Mucosa of stomach (tissue), 1 donor: ENCODE results near the gene GAST.
A peak's percentile ranks its signal among the peaks of the same experiment; 100 is the strongest.

Experiments
- H3K27me3 ChIP-seq: one replicate; pipeline ENCODE4 v1.7.0; 2013; ENCODE audit warnings: mild to moderate bottlenecking, low read length; ENCODE audit not compliant: control insufficient read depth, insufficient read depth
- H3K36me3 ChIP-seq: one replicate; pipeline ENCODE4 v1.7.0; 2013; ENCODE audit warnings: low read length; ENCODE audit not compliant: control insufficient read depth, insufficient read depth
- H3K4me1 ChIP-seq: one replicate; pipeline ENCODE4 v1.7.0; 2013; ENCODE audit warnings: mild to moderate bottlenecking, low read length; ENCODE audit not compliant: control insufficient read depth, insufficient read depth
- H3K4me3 ChIP-seq: one replicate; pipeline ENCODE4 v1.7.0; 2013; ENCODE audit warnings: low read length
- H3K9ac ChIP-seq: one replicate; pipeline ENCODE4 v1.7.0; 2013; ENCODE audit warnings: mild to moderate bottlenecking, low read length, moderate library complexity
- H3K9me3 ChIP-seq: one replicate; pipeline ENCODE4 v1.7.0; 2013; ENCODE audit warnings: mild to moderate bottlenecking, low read length, moderate library complexity; ENCODE audit not compliant: control insufficient read depth
- donor health status: Pancreatic carcinoma.

GAST gene

GRCh38 chr17:41728056-41728455 is 15.9 kb downstream of the GAST start:
- Histone ChIP-seq H3K27me3 (peaks cover 28% of the 10 kb centered on the region), H3K36me3 (no peaks in the 10 kb centered on the region), H3K9ac (no peak overlapping the region), H3K4me3 (no peak overlapping the region), H3K9me3 (no peaks in the 10 kb centered on the region), H3K4me1 (no peaks in the 10 kb centered on the region)

DNA sequence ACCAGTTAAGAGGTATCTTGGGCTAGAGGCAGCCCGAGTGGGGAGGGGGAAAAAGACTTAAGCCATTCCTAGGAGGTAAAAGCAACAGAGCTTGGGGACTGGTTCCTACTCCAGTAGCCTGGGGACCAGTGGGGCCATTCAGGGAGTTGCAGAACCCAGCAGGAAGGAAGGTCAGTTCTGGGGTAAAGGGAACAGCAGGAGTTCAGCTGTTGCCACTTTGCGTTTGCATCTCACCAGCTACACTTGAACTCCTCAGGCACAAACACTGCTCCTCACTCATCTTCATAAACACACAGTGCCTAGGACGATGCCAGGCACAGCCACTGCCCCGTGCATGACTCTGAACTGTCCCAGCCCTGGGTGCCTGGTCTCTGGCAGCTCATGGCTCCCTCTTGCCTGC is 18.3 kb downstream of the GAST start:
- Histone ChIP-seq H3K9ac (no peak overlapping the region), H3K4me1 (peaks cover 10% of the 10 kb centered on the region), H3K9me3 (no peaks in the 10 kb centered on the region), H3K4me3 (no peak overlapping the region), H3K36me3 (no peaks in the 10 kb centered on the region), H3K27me3 (peaks cover 51% of the 10 kb centered on the region)

GRCh38 chr17:41731836-41732235 is 19.7 kb downstream of the GAST start:
- Histone ChIP-seq H3K36me3 (no peaks in the 10 kb centered on the region), H3K9me3 (no peaks in the 10 kb centered on the region), H3K9ac (peak overlapping the region; percentile 17), H3K4me3 (no peak overlapping the region), H3K27me3 (peaks cover 63% of the 10 kb centered on the region), H3K4me1 (peaks cover 10% of the 10 kb centered on the region)

- Histone ChIP-seq H3K36me3 (no peaks in the 10 kb centered on the region), H3K9ac (no peak overlapping the region), H3K27me3 (peaks cover 73% of the 10 kb centered on the region), H3K4me1 (peaks cover 17% of the 10 kb centered on the region), H3K4me3 (no peak overlapping the region), H3K9me3 (no peaks in the 10 kb centered on the region)
Measured at GRCh38 chr17:41733348-41734138, 21.4 kb downstream of the GAST start.

- Histone ChIP-seq H3K36me3 (no peaks in the 10 kb centered on the region), H3K9me3 (no peaks in the 10 kb centered on the region), H3K4me3 (no peak within 1 kb of the TSS), H3K9ac (no peak within 1 kb of the TSS), H3K27me3 (peaks cover 73% of the 10 kb centered on the region), H3K4me1 (peaks cover 17% of the 10 kb centered on the region)
Measured at GRCh38 chr17:41734139-41734948, 22.2 kb downstream of the GAST start, which contains the start of gene HAP1. Gene HAP1, minus strand, starts transcription at chr17:41734643. Its CDS starts 9 bp downstream, at chr17:41734634.

- no peak overlapping the region for H3K9ac ChIP-seq
Measured at GRCh38 chr17:41734949-41735313, 22.8 kb downstream of the GAST start.

DNA sequence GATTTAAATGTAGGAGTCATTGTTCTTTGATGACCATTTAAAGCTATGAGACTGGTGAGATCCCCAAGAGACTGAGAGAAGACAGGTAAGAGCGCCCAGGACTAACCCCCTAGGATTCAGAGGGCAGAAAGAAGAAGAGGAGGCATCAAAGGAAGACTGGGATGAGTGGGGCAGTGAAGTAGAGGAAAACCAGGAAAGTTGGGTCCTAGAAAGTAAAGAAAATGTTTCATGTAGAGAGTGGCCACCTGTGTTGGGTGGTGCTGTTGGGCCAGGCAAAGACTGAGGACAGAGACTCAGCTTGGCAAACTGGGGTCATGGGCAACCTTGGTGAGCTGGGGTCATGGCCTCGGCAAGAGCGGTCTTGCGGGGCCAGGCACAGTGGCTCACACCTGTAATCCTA is 23.6 kb downstream of the GAST start:
- H3K9ac ChIP-seq = no peak overlapping the region
- no peaks in the 10 kb centered on the region for H3K36me3 ChIP-seq
- peaks cover 20% of the 10 kb centered on the region for H3K4me1 ChIP-seq
- peaks cover 66% of the 10 kb centered on the region for H3K27me3 ChIP-seq
- no peaks in the 10 kb centered on the region for H3K9me3 ChIP-seq
- no peak overlapping the region for H3K4me3 ChIP-seq

More at GRCh38 chr17:41734949-41735313, 22.8 kb downstream of the GAST start:
- Histone ChIP-seq H3K27me3 (peaks cover 73% of the 10 kb centered on the region), H3K4me3 (no peak overlapping the region), H3K36me3 (no peaks in the 10 kb centered on the region), H3K4me1 (peaks cover 20% of the 10 kb centered on the region), H3K9me3 (no peaks in the 10 kb centered on the region)

GRCh38 chr17:41736983-41737679 is 25.0 kb downstream of the GAST start:
- Histone ChIP-seq H3K4me3 (no peak overlapping the region), H3K9ac (no peak overlapping the region), H3K27me3 (peaks cover 54% of the 10 kb centered on the region), H3K4me1 (peaks cover 20% of the 10 kb centered on the region), H3K9me3 (no peaks in the 10 kb centered on the region), H3K36me3 (no peaks in the 10 kb centered on the region)

DNA sequence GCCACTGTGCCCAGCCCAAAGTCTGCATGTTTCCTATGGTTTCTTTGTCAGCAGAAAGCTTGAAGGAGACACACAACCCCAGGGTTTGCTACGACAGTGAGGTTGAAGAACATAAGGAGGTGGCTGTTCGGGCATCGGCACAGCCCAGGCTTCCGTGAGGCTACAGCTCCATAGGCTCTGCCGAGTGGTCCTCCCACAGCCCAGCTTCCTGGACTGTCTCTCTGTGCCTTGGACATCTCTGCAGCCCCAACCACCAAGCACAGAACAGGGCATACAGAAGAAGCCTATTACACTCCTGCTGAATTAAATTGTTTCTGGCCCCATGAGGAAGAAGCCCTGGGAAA is 25.5 kb downstream of the GAST start:
- Histone ChIP-seq H3K9me3 (no peaks in the 10 kb centered on the region), H3K4me1 (peaks cover 20% of the 10 kb centered on the region), H3K27me3 (peaks cover 48% of the 10 kb centered on the region), H3K36me3 (no peaks in the 10 kb centered on the region), H3K4me3 (no peak overlapping the region), H3K9ac (no peak overlapping the region)

DNA sequence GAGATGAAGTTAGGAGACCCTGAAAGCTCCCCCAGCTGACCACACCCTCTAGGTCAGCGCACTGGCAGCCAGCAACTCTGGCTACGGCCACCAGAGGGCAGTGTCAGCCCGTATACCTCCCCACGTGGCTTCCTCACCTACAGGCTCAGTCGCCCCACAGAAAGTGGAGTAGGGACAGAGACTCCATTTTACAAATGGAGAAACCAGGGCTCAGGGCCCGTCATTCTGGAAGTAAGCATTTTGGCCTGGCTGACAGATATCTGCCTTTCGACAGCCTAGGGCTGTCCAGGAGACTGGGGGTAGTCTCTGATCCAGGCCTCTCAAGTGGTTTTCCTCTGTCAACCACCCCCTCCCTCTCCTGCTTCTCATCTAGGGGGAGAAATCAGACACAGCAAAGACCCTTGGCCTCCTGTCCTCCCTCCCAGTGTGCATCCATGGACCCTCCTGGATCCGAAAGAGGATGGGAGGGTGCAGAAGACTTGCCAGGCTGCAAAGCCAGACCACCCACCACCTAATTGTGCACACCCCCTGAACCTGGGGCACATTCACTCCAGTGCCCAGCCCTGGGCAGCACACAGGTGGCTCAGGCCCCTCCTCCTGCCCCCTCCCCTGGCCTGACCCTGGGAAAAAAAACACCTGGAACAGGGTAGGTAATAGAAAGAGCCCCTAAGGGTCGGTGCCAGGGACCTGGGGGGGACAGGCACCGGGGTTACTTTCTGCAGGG is 26.1 kb downstream of the GAST start:
- no peak overlapping the region for H3K4me3 ChIP-seq
- no peaks in the 10 kb centered on the region for H3K36me3 ChIP-seq
- H3K27me3 ChIP-seq = peaks cover 43% of the 10 kb centered on the region
- peak overlapping the region; percentile 47 for H3K9ac ChIP-seq
- peaks cover 20% of the 10 kb centered on the region for H3K4me1 ChIP-seq
- no peaks in the 10 kb centered on the region for H3K9me3 ChIP-seq

DNA sequence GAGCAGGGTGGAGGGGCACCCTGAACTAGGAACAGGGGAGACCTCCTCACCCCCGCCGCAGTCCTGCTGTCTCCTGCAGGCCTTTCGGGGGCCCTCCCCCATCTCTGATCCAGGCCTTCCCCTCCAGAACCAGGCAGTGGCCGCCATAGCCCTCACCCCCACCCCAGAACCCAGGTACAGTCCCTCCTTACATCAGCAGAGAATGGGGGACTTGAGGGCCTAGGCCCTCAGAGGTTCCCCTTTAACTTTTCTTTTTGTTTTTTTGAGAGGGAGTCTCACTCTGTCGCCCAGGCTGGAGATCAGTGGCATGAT is 26.6 kb downstream of the GAST start:
- H3K4me3 ChIP-seq = no peak overlapping the region
- H3K27me3 ChIP-seq = peaks cover 39% of the 10 kb centered on the region
- no peaks in the 10 kb centered on the region for H3K36me3 ChIP-seq
- peaks cover 20% of the 10 kb centered on the region for H3K4me1 ChIP-seq
- no peak overlapping the region for H3K9ac ChIP-seq
- no peaks in the 10 kb centered on the region for H3K9me3 ChIP-seq
